Stimulated activated CD4-positive, alpha-beta T cell treated with anti-CD3 and anti-CD28 coated beads, Interleukin-4, amount 100 ng/mL, for 4 hours (primary cell): ENCODE measurements around the gene INO80B.
A peak's percentile ranks its signal among the peaks of the same experiment; 100 is the strongest.
"Not testable (repeated sequence)": the region's sequence is repeated elsewhere in the genome, so short reads cannot be mapped to it uniquely, and the experiment has no call there.

Experiments used
- DNase-seq, 2 experiments: peaks; one replicate each; pipeline ENCODE4 v3.0.0-alpha.2; 2020

The INO80B gene

GRCh38 chr2:74454654-74455511 lies at the start of gene INO80B:
Gene INO80B (plus strand): TSS chr2:74455087. CDS start chr2:74455117, 30 bp downstream.
- peak; percentile 94 to 97 for DNase-seq

- DNase-seq: no peak
Measured at GRCh38 chr2:74406035-74406434, 48.9 kb upstream of the INO80B start.

- DNase-seq: no peak
Measured at GRCh38 chr2:74407682-74408081, 47.2 kb upstream of the INO80B start.

- no peak for DNase-seq
Measured at GRCh38 chr2:74413001-74413698, 41.7 kb upstream of the INO80B start.

- DNase-seq: no peak
Measured at GRCh38 chr2:74414441-74414840, 40.4 kb upstream of the INO80B start.

- DNase-seq: peak in 1 of 2 experiments; percentile 12
Measured at GRCh38 chr2:74414881-74415761, 39.8 kb upstream of the INO80B start.

GRCh38 chr2:74415762-74416395 lies 39.0 kb upstream of the INO80B start:
- DNase-seq: no peak

- no peak for DNase-seq
Measured at GRCh38 chr2:74416778-74417177, 38.1 kb upstream of the INO80B start.

- no peak for DNase-seq
Measured at GRCh38 chr2:74417197-74417596, 37.7 kb upstream of the INO80B start.

GRCh38 chr2:74417763-74418162 lies 37.1 kb upstream of the INO80B start:
- DNase-seq: no peak

GRCh38 chr2:74418312-74418711 lies 36.6 kb upstream of the INO80B start:
- no peak for DNase-seq

- DNase-seq: no peak
Measured at GRCh38 chr2:74419345-74419744, 35.5 kb upstream of the INO80B start.

- DNase-seq: no peak
Measured at GRCh38 chr2:74420006-74420405, 34.9 kb upstream of the INO80B start.

GRCh38 chr2:74420443-74421103 lies 34.3 kb upstream of the INO80B start:
- DNase-seq: not testable (repeated sequence)

- peak; percentile 92 to 95 for DNase-seq
Measured at GRCh38 chr2:74421221-74421870, 33.5 kb upstream of the INO80B start, which contains the start of the genes C2orf81 and WDR54. Gene C2orf81 (minus strand): TSS chr2:74421619. CDS start chr2:74421560, 59 bp downstream. Gene WDR54 (plus strand): TSS chr2:74421730. CDS start chr2:74422154, 424 bp downstream.

- DNase-seq: no peak
Measured at GRCh38 chr2:74423231-74424095, 31.4 kb upstream of the INO80B start.

- no peak for DNase-seq
Measured at GRCh38 chr2:74424139-74424992, 30.5 kb upstream of the INO80B start.

GRCh38 chr2:74424995-74425406 lies 29.9 kb upstream of the INO80B start:
- no peak for DNase-seq

- DNase-seq: no peak
Measured at GRCh38 chr2:74425523-74425922, 29.4 kb upstream of the INO80B start.
